PC-3 (cell line): Measurements from ENCODE around the gene AMPD2.
"Not testable (repeated sequence)": the region's sequence is repeated elsewhere in the genome, so short reads cannot be mapped to it uniquely, and the experiment has no call there.

ENCODE experiments used
- CTCF ChIP-seq: fragments of 300-600 bp; sonication (generic); conservative IDR thresholded peaks from 2 replicates; pipeline ENCODE4 v1.5.1; 2017; ENCODE audit warnings: antibody characterized with exemption, low read depth, mild to moderate bottlenecking, low read length
- EZH2 ChIP-seq: fragments of 300-600 bp; sonication (generic); IDR thresholded peaks from one replicate; pipeline ENCODE4 v1.6.1; 2017; ENCODE audit warnings: antibody characterized with exemption, mild to moderate bottlenecking, low read length; ENCODE audit not compliant: unreplicated experiment
- EZH2phosphoT487 ChIP-seq: fragments of 300-600 bp; sonication (generic); IDR thresholded peaks from 2 replicates; pipeline ENCODE4 v1.6.1; 2018; ENCODE audit warnings: mild to moderate bottlenecking, antibody characterized with exemption, low read length, borderline replicate concordance

DNA sequence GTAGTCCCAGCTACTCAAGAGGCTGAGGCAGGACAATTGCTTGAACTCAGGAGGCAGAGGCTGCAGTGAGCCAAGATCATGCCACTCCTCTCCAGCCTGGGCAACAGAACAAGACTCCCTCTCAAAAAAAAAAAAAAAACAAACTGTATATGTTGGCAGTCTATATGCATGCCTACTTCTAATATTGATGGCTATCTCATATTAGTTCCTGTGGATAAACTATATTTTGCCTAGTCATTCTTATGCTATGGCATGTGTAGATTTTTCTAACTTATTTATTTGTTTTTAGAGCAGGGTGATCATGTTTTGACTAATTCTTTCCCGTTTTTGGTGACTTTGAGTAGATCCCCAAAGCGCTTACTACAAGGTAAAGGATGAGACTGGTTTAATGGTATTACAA, 59.0 kb downstream of the AMPD2 start:
- TF ChIP-seq EZH2, CTCF, EZH2phosphoT487: not testable (repeated sequence)
